ENCODE measurements around the gene SOS1.
"Not testable (repeated sequence)": the region's sequence is repeated elsewhere in the genome, so short reads cannot be mapped to it uniquely, and the experiment has no call there.

SOS1 gene

GRCh38 chr2:39095624-39096023 is 25.2 kb downstream of the SOS1 start:
- no peak for DNase-seq

- DNase-seq: no peak
Measured at GRCh38 chr2:39094717-39095363, 26.0 kb downstream of the SOS1 start.

- no peak for DNase-seq
Measured at GRCh38 chr2:39093218-39093898, 27.5 kb downstream of the SOS1 start.

- no peak for DNase-seq
Measured at GRCh38 chr2:39091543-39091942, 29.3 kb downstream of the SOS1 start.

GRCh38 chr2:39091063-39091462 is 29.8 kb downstream of the SOS1 start:
- DNase-seq: no peak

GRCh38 chr2:39080152-39080551 is 40.7 kb downstream of the SOS1 start:
- no peak for DNase-seq

GRCh38 chr2:39069890-39070465 is 50.9 kb downstream of the SOS1 start:
- no peak for DNase-seq

- DNase-seq: peak; percentile 16
Measured at GRCh38 chr2:39069136-39069515, 51.7 kb downstream of the SOS1 start.

- no peak for DNase-seq
Measured at GRCh38 chr2:39068299-39069135, 52.3 kb downstream of the SOS1 start.

GRCh38 chr2:39065616-39066015 is 55.2 kb downstream of the SOS1 start:
- no peak for DNase-seq

- no peak for DNase-seq
Measured at GRCh38 chr2:39062320-39062719, 58.5 kb downstream of the SOS1 start.

GRCh38 chr2:39061280-39061679 is 59.6 kb downstream of the SOS1 start:
- no peak for DNase-seq

- no peak for DNase-seq
Measured at GRCh38 chr2:39059366-39059952, 61.4 kb downstream of the SOS1 start.

- DNase-seq: no peak
Measured at GRCh38 chr2:39058101-39058500, 62.8 kb downstream of the SOS1 start.

- not testable (repeated sequence) for DNase-seq
Measured at GRCh38 chr2:39052665-39053064, 68.2 kb downstream of the SOS1 start.

- no peak for DNase-seq
Measured at GRCh38 chr2:39050109-39050508, 70.7 kb downstream of the SOS1 start.

GRCh38 chr2:39039072-39039471 is 81.8 kb downstream of the SOS1 start:
- no peak for DNase-seq

GRCh38 chr2:39033980-39034379 is 86.9 kb downstream of the SOS1 start:
- DNase-seq: no peak

GRCh38 chr2:39027421-39027820 is 93.4 kb downstream of the SOS1 start:
- no peak for DNase-seq

- no peak for DNase-seq
Measured at GRCh38 chr2:39024833-39025232, 96.0 kb downstream of the SOS1 start.

GRCh38 chr2:39023649-39024048 is 97.2 kb downstream of the SOS1 start:
- DNase-seq: no peak

- no peak for DNase-seq
Measured at GRCh38 chr2:39022642-39023235, 98.1 kb downstream of the SOS1 start.

- DNase-seq: no peak
Measured at GRCh38 chr2:39020383-39020782, 100.5 kb downstream of the SOS1 start.
